AG04450 (cell line): ENCODE results near the gene SEZ6L2. TPM values are rescaled to one million over a fixed set of nuclear protein-coding genes. Genes with fewer than 3 reads are reported as not detected.

Source experiments
- CTCF ChIA-PET: fragments of 300-600, 350-600 bp; formaldehyde crosslinking; extraction: SDS; loops from one replicate; lab custom pipeline; 2022; ENCODE audit warnings: antibody characterized with exemption, inconsistent platforms; lab: Charles Lee
- POLR2A ChIA-PET: fragments of 350-600 bp; formaldehyde crosslinking; extraction: SDS; loops from one replicate; lab custom pipeline; 2021; ENCODE audit warnings: antibody characterized with exemption, inconsistent platforms; lab: Yijun Ruan, JAX
- DNase-seq: peaks from one replicate; pipeline ENCODE4 v3.0.0-alpha.2; 2011; ENCODE audit warnings: low read depth, low spot score
- H3K27ac ChIP-seq: one replicate; pipeline ENCODE4 v1.5.1; 2012; ENCODE audit warnings: low read depth, low read length, control low read depth
- H3K27me3 ChIP-seq: one replicate; pipeline ENCODE4 v1.6.0; 2012; ENCODE audit warnings: low read length; ENCODE audit not compliant: control insufficient read depth, insufficient read depth
- H3K4me3 ChIP-seq: 2 replicates; pipeline ENCODE4 v1.5.1; 2011; ENCODE audit warnings: mild to moderate bottlenecking, low read depth, low read length, control low read depth
- H3K9me3 ChIP-seq: 2 replicates; pipeline ENCODE4 v1.5.1; 2012; ENCODE audit warnings: low read length; ENCODE audit not compliant: control insufficient read depth, insufficient read depth
- CTCF ChIP-seq: IDR thresholded peaks from 2 replicates; pipeline ENCODE4 v1.5.1; 2011; ENCODE audit warnings: low read depth, low read length, control low read depth, inconsistent platforms
- polyA plus RNA-seq: library from polyadenylated mRNA; depleted of rRNA; stranded (reverse); fragments of >200 nt; gene quantifications from 2 replicates; pipeline ENCODE4 v1.2.3, GENCODE V29; 2011

The SEZ6L2 gene
- polyA plus RNA-seq, 1 experiment = 5.0 TPM

- CTCF ChIA-PET = interaction anchor here (0.9 to 2.4 kb wide), 2 partner anchors 17 to 35 kb away, joined by 7 read pairs; partner anchors contain the start of gene TMEM219
- POLR2A ChIA-PET = interaction anchor here (0.7 to 2.7 kb wide), 11 partner anchors 12 to 138 kb away, joined by 3 to 25 read pairs (median 4); partner anchors contain the start of genes ALDOA and TAOK2
Measured at GRCh38 chr16:29927070-29927905, 27.9 kb upstream of the SEZ6L2 start.

GRCh38 chr16:29926711-29927052 lies 27.3 kb upstream of the SEZ6L2 start:
- DNase-seq = no peak
- ChIA-PET CTCF (interaction anchor here (0.9 to 2.4 kb wide), 2 partner anchors 17 to 35 kb away, joined by 7 read pairs; partner anchors contain the start of gene TMEM219), POLR2A (interaction anchor here (0.7 to 2.7 kb wide), 12 partner anchors 12 to 139 kb away, joined by 3 to 25 read pairs (median 4); partner anchors contain the start of genes ALDOA, HIRIP3, INO80E and TAOK2)

More at GRCh38 chr16:29927070-29927905, 27.9 kb upstream of the SEZ6L2 start:
- no peak for DNase-seq
- Histone ChIP-seq H3K4me3 (peak overlapping the region; percentile 96), H3K27me3 (no peaks in the 10 kb centered on the region), H3K9me3 (no peaks in the 10 kb centered on the region; the same call in 1 of the 2 replicates), H3K27ac (peak overlapping the region; percentile 73)
- no peak for TF ChIP-seq CTCF

GRCh38 chr16:29925781-29926710 lies 26.7 kb upstream of the SEZ6L2 start, which contains the start of gene KCTD13:
TSS of gene KCTD13 (minus strand) at chr16:29926226. CDS start at chr16:29926033, 193 bp downstream.
- no peak for TF ChIP-seq CTCF
- POLR2A ChIA-PET = interaction anchor here (0.5 to 2.7 kb wide), 18 partner anchors 11 to 603 kb away, joined by 3 to 25 read pairs (median 4); partner anchors contain the start of genes ALDOA, ASPHD1, HIRIP3 and INO80E
- Histone ChIP-seq H3K27me3 (no peaks in the 10 kb centered on the region), H3K27ac (peak within 1 kb of the TSS; percentile 73), H3K9me3 (no peaks in the 10 kb centered on the region; the same call in 1 of the 2 replicates), H3K4me3 (peak within 1 kb of the TSS; percentile 96)
- CTCF ChIA-PET = interaction anchor here (0.8 to 2.4 kb wide), 4 partner anchors 9 to 78 kb away, joined by 3 to 7 read pairs (median 5); partner anchors contain the start of gene TMEM219
- DNase-seq = peak; percentile 56

More at GRCh38 chr16:29926711-29927052, 27.3 kb upstream of the SEZ6L2 start:
- Histone ChIP-seq H3K4me3 (peak overlapping the region; percentile 96), H3K27me3 (no peaks in the 10 kb centered on the region), H3K27ac (peak overlapping the region; percentile 73), H3K9me3 (no peaks in the 10 kb centered on the region; the same call in 1 of the 2 replicates)
- TF ChIP-seq CTCF = no peak

- Histone ChIP-seq H3K27me3 (no peaks in the 10 kb centered on the region), H3K9me3 (no peaks in the 10 kb centered on the region; the same call in 1 of the 2 replicates), H3K27ac (peak overlapping the region; percentile 31), H3K4me3 (peak overlapping the region; percentile 96)
- POLR2A ChIA-PET = interaction anchor here (0.5 to 2.7 kb wide), 10 partner anchors 19 to 602 kb away, joined by 3 to 25 read pairs (median 4); partner anchors contain the start of genes ASPHD1, HIRIP3, INO80E and TAOK2
- no peak for DNase-seq
- TF ChIP-seq CTCF = no peak
- CTCF ChIA-PET = interaction anchor here (0.8 to 2.4 kb wide), 3 partner anchors 8 to 77 kb away, joined by 3 to 7 read pairs (median 3); no protein-coding TSS in a partner anchor
Measured at GRCh38 chr16:29925105-29925756, 25.9 kb upstream of the SEZ6L2 start.
